Measurements from ENCODE around the gene TGM2. TPM values are rescaled to one million over a fixed set of nuclear protein-coding genes. Genes with fewer than 3 reads are reported as not detected.

Gene TGM2
- total and polyA plus RNA-seq, 9 of the 15 experiments (the other 6 are each of a cell fraction or from before 2014, with no cell fraction given), result 5.5 to 78.5 (median 37.6) TPM

DNA sequence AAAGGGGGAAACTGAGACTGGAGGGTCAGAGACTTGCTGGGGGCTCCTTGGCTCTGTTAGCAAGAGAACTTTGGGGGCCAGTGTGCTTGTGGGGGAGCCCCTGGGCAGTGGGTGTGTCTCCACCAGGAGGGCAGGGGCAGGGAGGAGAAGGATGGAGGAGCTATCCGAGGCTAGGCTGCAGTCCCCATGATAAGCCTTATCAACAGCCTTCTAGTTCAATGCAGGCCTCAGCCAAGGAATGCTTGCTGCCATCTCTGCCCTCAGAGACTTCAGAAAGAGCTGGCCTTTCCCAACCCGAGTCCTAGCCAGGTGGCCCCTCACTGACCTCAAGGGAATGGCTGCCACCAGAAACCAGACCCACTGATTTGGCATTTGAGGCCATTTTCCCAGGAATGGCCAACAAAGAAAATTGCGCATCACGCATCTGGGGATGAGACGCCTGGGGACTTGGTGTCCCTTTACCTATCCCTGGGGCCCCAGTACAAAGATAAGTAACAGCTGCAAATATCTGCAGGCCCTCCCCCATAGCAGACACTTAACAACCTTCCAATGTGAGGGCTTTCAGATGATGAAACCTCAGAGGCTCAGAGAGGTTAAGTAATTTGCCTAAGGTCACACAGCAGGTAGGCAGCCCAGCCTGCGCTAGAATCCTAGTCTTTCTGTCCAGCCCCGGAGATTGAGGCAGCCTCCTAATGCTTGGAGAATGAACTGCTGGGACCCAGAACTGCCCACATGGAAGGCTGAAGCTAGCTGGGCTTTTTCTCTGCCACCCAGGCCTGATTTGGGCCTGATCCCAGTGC is 4.9 kb downstream of the TGM2 start (continued):
- no peak for TF ChIP-seq HDAC8 (tag; IDR thresholded peaks at IDR 0.05)
- 0 out of 2 replicates have a peak, but pooled peaks have one; percentile 33 for TF ChIP-seq PHF21A (IDR thresholded peaks at IDR 0.05; ENCODE audit: borderline replicate concordance, low read depth)
- TF ChIP-seq ZNF639 (CRISPR knock-in tag; conservative IDR thresholded peaks at IDR 0.05 in 1 of 2, IDR thresholded peaks at IDR 0.05 in 1 of 2), result no peak
- TF ChIP-seq ZNF780A (CRISPR knock-in tag; IDR thresholded peaks at IDR 0.05), result no peak
- TF ChIP-seq CSDE1 (IDR thresholded peaks at IDR 0.05), result no peak
- no peak for TF ChIP-seq ZNF398 (CRISPR knock-in tag; IDR thresholded peaks at IDR 0.05)
- no peak for TF ChIP-seq RBM17 (IDR thresholded peaks at IDR 0.05; ENCODE audit: borderline replicate concordance, low read depth, low read length)
- TF ChIP-seq RUNX1 (IDR thresholded peaks at IDR 0.05; ENCODE audit: low read depth), result 0 out of 2 replicates have a peak, but pooled peaks have one; percentile 57
- TF ChIP-seq MTA1 (IDR thresholded peaks at IDR 0.05; ENCODE audit: borderline replicate concordance), result peak; percentile 30; the same call in 1 of the 2 replicates
- no peak for TF ChIP-seq CBFB (CRISPR knock-in tag; IDR thresholded peaks at IDR 0.05)
- TF ChIP-seq, protein P1, sequence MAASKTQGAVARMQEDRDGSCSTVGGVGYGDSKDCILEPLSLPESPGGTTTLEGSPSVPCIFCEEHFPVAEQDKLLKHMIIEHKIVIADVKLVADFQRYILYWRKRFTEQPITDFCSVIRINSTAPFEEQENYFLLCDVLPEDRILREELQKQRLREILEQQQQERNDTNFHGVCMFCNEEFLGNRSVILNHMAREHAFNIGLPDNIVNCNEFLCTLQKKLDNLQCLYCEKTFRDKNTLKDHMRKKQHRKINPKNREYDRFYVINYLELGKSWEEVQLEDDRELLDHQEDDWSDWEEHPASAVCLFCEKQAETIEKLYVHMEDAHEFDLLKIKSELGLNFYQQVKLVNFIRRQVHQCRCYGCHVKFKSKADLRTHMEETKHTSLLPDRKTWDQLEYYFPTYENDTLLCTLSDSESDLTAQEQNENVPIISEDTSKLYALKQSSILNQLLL (CRISPR knock-in tag; IDR thresholded peaks at IDR 0.05; ENCODE audit: borderline replicate concordance), result no peak
- TF ChIP-seq TRIM24 (IDR thresholded peaks at IDR 0.05), result peak; percentile 72 to 76; a peak in 3 of 4 replicates
- TF ChIP-seq ZNF232 (CRISPR knock-in tag; IDR thresholded peaks at IDR 0.05), result no peak
- no peak for TF ChIP-seq ZNF311 (CRISPR knock-in tag; IDR thresholded peaks at IDR 0.05)
- no peak for TF ChIP-seq SPI1 (IDR thresholded peaks at IDR 0.05; ENCODE audit: borderline replicate concordance, low read depth, low read length)
- TF ChIP-seq VEZF1 (CRISPR knock-in tag; IDR thresholded peaks at IDR 0.05), result peak; percentile 53
- TF ChIP-seq ZBTB11 (CRISPR knock-in tag; IDR thresholded peaks at IDR 0.05), result no peak
